ENCODE measurements around the gene SPATC1L.
"Not testable (repeated sequence)": the region's sequence is repeated elsewhere in the genome, so short reads cannot be mapped to it uniquely, and the experiment has no call there.

The SPATC1L gene

DNA sequence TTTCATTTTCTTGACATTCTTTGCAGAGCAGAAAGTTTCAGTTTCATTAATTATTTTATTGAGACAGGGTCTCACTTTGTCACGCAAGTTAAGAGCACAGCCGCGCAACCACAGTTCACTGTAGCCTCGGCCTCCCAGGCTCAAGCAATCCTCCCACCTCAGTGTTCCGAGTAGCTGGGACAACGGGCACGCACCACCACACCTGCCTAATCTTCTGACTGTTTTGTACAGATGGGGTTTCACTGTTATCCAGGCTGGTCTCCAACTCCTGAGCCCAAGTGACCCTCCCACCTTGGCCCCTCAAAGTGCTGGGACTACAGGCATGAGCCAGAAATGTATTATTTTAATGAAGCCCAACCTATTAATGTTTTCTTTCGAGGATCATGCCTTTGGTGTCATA, 3.0 kb upstream of the SPATC1L start:
- DNase-seq = no peak
- in situ Hi-C loops (cut with MboI; ENCODE audit: low pct_unique_long_range_greater_than_20kb, low sequenced_read_pairs) = no loop called here

DNA sequence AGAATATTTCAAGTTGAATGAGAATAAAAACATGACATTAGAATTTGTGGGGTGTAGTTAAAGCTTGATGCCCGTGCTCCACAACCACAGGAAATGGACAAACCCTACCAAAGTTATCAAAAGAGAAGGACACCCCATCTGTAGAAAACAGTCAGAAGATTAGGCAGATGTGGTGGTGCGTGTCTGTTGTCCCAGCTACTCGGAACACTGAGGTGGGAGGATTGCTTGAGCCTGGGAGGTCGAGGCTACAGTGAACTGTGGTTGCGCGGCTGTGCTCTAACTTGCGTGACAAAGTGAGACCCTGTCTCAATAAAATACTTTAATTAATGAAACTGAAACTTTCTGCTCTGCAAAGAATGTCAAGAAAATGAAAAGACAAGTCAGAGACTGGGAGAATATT, 1.5 kb upstream of the SPATC1L start:
- peak; percentile 25 for DNase-seq
- in situ Hi-C loops (cut with MboI; ENCODE audit: low pct_unique_long_range_greater_than_20kb, low sequenced_read_pairs) = no loop called here

DNA sequence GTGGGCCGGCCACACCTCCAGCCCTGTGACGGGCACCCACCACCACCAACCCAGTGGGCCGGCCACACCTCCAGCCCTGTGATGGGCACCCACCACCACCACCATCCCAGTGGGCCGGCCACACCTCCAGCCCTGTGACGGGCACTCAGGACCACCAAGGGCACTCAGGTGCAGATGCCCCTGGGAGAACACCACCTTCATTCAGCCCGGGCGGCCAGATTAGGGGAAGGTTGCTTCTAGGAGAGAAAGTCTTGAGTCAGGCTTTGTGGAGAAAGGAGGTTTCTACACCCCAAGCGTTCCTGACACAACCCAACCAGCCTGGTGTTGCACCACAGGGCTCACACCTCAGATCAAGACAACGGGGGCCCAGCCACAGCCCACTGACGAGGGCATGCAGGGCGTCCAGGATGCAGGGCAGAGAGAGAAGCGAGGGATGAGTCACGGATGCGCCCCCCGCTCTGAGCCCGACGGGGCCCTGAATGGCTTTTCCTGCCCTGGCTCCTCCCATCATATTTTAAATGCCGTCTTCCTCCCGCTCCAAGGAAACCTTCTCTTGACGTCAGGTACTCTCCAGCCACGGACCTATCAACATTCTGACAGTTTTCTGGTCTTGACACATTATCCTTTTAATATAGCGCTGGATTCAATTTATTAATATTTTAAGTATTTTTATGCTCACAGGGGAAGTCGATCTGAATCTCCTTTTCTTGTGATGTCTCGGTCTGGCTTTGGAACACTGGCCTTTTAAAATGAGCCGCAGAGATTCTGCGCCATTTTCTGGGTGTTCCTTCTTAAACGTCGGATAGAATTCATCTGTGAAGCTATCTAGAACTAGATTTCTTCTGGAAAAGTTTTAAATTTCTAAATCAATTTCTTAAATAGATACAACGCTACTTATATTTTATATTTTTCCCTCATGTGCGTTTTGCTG, 631 bp upstream of the SPATC1L start:
- DNase-seq = peak; percentile 34
- in situ Hi-C loops (cut with MboI; ENCODE audit: low pct_unique_long_range_greater_than_20kb, low sequenced_read_pairs) = no loop called here

DNA sequence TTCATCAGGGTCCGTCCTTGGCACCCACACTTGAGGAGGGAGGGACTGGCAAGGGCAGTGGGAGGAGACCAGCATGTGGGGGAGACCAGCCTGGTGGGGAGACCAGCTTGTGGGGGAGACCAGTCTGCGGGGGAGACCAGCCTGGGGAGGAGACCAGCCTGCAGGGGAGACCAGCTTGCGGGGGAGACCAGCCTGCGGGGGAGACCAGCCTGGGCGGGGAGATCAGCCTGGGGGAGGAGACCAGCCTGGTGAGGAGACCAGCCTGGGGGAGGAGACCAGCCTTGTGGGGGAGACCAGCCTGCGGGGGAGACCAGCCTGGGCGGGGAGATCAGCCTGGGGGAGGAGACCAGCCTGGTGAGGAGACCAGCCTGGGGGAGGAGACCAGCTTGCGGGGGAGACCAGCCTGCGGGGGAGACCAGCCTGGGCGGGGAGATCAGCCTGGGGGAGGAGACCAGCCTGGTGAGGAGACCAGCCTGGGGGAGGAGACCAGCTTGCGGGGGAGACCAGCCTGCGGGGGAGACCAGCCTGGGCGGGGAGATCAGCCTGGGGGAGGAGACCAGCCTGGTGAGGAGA, 836 bp downstream of the SPATC1L start:
- in situ Hi-C loops (cut with MboI; ENCODE audit: low pct_unique_long_range_greater_than_20kb, low sequenced_read_pairs); DNase-seq: not testable (repeated sequence)

DNA sequence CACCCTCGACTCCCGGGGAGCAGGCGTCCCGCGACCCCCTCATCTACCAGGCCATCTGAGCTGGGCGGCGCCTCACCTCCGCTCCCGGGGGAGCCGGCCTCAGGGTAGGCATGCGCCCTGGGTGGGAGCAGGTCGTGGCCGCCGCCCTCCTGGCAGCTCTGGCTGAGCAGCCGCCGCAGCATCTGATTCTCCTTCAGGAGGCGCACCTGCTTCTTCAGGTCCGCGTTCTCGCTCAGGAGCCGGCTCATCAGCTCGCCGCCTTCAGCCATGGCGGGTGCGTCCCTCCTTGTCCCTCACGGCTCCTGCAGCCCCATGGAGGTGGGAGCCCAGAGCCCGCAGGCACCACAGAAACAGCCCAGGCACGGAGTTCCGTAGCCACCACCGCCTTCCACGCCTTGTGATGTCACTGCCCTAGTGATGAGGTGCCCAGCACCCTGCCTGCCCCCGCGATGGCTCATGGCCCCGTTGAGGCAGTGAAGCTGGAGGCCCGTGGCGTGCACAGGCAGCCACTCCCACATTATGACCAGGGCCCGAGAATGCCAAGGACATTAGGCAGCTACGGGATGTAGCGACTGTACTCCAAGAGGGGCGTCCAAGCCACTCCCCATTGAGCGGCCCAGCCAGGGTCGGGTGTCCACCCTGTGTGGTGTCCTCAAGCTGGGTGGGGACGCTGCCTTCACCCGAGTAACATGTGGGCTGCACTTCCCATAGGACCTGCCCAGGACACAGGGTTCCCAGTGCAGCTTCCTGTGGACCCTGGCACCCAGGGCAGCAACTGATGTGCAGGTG, 1.5 kb downstream of the SPATC1L start:
- DNase-seq = no peak

DNA sequence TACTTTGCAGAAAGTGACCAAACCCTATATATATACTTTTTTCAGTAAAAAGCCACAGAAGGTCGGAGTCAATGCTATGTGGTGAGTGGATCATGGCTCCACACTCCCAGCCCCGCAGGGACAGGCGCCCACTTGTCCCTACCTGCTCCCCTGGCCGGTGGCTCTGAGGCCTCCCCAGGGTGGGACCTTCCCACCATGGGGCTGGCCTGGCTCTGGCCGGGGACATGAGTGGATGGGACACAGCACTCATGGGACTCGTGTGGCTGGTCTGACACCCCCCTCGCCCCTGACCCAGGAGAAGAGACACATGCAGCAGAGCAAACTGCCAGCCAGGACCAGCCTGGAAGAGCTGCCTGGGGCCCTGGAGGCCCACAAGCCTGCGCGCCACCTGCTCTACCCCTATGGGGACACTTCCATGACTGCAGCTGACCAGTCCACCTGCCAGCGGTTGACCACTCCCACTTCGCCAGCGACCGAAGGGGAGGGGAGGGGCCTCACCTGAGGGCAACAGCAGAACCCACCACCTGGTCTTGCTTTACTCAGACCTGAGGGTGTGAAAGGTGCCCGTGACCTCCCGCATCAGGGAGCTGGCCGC, 2.2 kb downstream of the SPATC1L start:
- DNase-seq = no peak
- in situ Hi-C loops (cut with MboI; ENCODE audit: low pct_unique_long_range_greater_than_20kb, low sequenced_read_pairs) = no loop called here

More for the DNA sequence above, 1.5 kb downstream of the SPATC1L start:
- in situ Hi-C loops (cut with MboI; ENCODE audit: low pct_unique_long_range_greater_than_20kb, low sequenced_read_pairs) = no loop called here

DNA sequence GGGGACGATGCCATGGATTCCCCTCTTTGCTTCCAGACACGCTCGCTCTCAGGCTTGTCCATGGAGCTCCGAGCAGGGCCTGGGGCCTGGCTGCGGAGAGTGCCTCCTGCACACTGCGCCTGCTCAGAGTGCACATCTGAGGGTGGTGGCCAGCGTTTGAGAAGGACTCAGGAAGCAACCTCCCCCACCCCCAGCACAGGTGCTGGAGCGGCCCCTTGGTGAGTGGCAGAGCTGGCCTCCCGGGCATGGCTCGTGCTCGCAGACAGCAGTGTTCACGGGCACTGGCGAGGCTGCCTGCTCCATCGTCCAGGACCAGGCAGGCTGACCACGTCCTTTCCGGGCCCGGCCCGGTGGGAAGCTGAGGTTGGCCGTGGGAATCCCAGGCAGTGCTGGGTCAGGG, 2.8 kb downstream of the SPATC1L start:
- DNase-seq = no peak
- in situ Hi-C loops (cut with MboI; ENCODE audit: low pct_unique_long_range_greater_than_20kb, low sequenced_read_pairs) = no loop called here

DNA sequence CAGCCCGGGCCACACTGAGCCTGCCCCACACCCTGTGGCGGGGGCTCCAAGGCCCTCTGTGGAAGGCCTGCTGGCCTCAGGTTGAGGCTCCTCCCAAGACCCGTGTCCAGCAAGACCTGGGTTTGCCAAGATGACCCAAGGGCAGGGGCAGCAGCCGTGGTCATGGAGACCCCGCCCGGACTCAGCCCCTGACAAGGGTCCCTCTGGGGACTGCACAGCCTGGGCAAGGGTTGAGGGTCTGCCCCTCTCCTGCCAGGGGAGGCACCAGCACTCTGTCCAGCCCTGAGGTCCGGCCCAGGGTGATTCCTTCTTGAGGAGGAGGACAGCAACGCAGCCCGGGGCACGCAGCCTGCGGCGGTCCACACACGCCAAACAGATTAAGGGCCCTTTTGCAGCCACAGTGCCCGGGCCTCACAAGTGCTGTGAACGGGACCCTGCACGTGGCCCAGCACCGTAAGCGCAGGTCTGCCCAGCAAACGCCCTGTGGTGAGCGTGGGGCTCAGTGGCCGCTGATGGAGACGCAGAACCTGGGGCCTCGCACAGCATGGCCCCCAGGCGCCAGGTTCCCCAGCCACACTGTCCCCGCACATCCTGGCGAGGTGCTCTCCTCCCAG, 3.4 kb downstream of the SPATC1L start:
- in situ Hi-C loops (cut with MboI; ENCODE audit: low pct_unique_long_range_greater_than_20kb, low sequenced_read_pairs) = no loop called here
- DNase-seq = no peak

DNA sequence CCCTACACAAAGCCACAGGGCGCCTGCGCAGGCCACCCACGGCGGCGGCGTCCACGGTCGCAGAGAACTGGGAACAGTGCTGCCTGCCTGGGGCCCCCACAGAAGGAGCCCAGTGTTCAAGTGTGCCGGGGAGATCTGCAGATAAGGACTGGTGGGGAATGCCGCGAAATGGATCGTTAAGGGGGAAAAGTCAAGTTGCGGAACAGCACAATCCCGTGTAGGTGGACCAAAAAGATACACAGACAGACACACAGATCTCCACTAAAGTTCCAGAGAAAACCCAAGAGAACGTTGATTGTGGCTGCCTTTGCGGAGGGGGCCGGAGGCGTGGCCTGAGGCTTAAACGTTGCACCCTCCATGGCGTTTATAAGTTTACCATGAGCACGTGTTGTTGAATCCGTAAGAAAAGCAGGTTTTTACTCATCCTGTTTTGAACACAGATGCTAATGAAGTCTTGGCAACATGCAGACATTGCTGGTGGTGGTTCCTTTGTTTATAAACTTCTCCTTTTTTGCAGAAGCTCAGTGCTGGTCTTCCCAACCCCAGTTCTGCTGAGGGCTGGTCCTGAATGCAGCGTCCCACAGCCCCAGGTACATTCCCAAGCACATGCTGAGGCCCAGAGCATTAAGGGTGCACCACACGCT, 4.1 kb downstream of the SPATC1L start:
- peak; percentile 55 for DNase-seq
- in situ Hi-C loops (cut with MboI; ENCODE audit: low pct_unique_long_range_greater_than_20kb, low sequenced_read_pairs) = no loop called here

DNA sequence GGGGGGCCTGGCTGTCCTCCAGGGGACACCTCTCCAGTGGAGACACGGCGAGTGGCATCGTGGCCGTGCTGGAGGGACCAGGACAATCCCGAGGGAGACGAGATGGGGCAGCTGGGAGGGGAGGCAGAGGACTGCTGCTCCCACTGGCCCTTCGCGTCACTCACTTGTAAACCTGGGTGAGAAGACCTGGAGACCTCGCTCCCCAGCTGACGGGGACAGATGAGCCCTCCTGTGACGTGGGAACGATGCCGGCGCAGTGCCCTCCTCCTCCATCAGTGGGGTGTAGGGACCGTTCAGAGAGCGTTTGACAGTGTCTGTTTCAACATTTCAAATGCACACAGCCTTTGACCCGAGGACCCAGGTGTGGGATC, 4.6 kb downstream of the SPATC1L start:
- in situ Hi-C loops (cut with MboI; ENCODE audit: low pct_unique_long_range_greater_than_20kb, low sequenced_read_pairs) = no loop called here
- no peak for DNase-seq

DNA sequence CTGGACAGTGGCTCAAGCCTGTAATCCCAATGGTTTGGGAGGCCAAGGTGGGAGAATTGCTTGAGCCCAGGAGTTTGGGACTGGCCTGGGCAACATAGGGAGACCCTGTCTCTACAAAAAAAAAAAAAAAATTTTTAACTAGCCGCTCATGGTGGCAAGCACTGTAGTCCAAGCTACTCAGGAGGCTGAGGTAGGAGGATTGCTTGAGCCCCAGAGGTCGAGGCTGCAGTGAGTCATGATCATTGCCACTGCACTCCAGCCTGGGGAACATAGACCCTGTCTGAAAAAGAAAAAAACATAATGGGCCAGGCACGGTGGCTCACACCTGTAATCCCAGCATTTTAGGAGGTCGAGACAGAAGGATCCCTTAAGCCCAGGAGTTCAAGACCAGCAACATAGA, 5.3 kb downstream of the SPATC1L start:
- DNase-seq = no peak
- in situ Hi-C loops (cut with MboI; ENCODE audit: low pct_unique_long_range_greater_than_20kb, low sequenced_read_pairs) = no loop called here

DNA sequence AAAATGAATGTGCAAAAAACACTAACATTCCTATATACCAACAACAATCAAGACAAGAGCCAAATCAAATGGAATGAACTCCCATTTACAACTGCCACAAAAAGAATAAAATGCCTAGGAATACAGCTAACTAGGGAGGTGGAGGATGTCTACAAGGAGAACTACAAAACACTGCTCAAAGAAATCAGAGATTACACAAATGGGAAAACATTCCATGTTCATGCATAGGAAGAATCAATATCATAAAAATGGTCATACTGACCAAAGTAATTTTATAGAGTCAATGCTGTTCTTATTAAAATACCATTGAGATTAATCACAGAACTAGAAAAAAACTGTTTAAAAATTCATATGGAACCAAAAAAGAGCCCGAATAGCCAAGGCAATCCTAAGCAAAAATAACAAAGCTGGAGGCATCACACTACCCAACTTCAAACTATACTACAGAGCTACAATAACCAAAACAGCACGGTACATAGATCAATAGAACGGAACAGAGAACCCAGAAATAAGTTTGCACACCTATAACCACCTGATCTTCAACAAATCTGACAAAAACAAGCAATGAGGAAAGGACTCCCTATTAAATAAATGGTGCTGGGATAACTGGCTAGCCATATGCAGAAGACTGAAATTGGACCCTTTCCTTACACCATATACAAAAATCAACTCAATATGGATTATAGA, 7.7 kb downstream of the SPATC1L start:
- in situ Hi-C loops (cut with MboI; ENCODE audit: low pct_unique_long_range_greater_than_20kb, low sequenced_read_pairs); DNase-seq: not testable (repeated sequence)

DNA sequence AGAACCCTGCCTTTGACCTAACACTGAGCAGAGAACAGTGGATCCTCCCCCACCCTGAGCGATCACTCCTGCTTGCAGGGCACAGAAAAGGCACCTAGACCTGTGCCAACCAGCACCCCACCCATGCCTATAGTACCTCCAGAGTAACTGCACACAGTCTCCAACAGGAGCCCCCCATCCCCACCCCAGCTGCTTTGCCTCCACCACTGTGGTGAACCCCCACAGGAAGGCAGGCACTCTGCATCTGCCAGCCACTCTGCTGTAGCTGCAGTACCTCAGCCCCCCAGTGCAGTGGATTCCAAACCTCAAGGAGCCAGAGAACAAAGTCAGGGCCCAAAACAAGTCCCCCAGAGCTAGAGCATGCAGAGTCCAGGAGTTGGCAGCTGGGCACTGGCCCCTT, 10.7 kb downstream of the SPATC1L start:
- in situ Hi-C loops (cut with MboI; ENCODE audit: low pct_unique_long_range_greater_than_20kb, low sequenced_read_pairs) = no loop called here

DNA sequence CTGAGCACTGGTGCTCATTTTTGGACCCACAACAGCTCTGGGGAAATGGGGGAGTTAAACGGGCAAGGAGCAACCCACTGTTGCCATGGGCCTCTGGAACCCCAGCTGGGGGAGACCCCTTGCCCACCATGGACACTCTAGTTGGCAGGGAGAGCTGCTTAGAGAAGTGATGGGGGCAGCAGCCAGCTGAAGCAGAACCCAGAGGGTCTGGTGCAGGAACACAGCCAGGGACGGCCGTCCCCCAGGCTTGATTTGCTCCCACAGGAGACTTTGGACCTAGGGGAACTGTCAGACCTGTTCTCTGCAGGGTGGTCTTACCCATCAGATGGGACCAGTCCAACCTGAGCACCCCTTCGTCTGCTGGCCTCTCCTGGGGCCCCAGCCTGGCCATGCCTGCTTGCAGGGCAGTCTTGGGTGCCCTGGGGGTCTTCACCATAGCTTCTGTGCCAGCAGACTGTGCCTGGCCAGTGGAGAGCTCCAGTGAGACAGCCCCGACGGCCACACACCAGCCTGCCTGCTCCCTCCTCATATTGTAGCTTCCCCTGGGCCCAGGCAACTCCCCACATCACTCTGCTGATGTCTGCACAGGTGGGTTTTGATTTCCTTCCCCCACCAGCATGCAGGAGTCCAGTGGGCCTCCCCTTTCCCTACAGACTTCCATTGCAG, 11.3 kb downstream of the SPATC1L start:
- in situ Hi-C loops (cut with MboI; ENCODE audit: low pct_unique_long_range_greater_than_20kb, low sequenced_read_pairs) = no loop called here

More for the DNA sequence above, 10.7 kb downstream of the SPATC1L start:
- no peak for DNase-seq

DNA sequence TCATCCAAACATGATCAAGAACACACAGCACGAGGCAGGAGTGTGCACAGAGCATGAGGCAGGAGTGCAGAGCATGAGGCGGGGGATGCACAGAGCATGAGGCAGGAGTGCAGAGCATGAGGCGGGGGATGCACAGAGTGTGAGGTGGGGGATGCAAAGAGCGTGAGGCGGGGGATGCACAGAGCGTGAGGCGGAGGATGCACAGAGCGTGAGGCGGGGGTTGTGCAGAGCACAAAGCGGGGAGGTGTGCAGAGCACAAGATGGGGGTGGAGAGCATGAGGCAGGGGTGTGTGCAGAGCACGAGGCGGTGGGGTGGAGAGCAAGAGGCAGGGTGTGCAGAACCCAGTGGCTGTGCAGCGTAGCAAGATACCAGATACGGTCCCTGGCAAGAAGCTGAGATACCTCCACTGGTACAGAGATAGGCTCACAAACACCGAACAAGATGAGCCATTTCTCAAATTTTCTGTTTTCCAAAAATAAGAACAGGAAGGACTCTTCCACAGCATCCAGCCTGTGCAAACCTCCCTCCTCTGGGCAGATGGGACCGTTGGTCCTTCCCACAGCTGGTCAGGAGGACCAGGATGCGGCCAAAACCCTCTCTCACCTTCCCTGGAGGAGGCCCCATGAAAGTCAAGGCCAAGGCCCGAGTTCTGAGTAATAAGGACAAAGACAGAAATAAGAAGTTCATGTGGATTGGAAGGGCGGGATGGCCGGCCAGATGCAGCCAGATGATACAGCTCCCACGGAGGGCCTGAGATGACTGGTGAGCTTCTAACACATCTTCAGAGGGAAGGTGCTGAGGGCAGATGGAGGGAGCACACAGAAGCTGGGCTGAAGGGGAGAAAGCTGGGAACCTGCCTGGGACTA, 12.0 kb downstream of the SPATC1L start:
- in situ Hi-C loops (cut with MboI; ENCODE audit: low pct_unique_long_range_greater_than_20kb, low sequenced_read_pairs) = no loop called here

More for the DNA sequence above, 11.3 kb downstream of the SPATC1L start:
- no peak for DNase-seq

DNA sequence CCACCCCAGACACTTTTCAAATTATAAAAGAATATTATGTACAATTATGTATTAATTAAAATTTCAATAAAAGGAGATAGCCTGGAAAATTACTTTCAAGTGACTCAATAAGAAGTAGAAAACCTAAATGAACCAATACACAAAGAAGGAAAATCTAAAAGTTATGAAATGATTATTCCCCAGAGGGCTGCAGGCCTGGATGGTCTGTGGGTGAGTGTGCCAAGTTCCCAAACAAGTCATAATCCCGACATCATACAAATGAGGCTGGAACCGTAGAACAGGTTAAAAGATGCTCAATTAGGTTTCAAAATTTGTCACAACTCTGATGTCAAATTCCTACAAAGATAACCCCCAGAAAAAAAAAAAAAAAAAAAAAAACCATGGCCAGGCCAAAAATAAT, 12.7 kb downstream of the SPATC1L start:
- no peak for DNase-seq

More for the DNA sequence above, 12.0 kb downstream of the SPATC1L start:
- DNase-seq = no peak

More for the DNA sequence above, 12.7 kb downstream of the SPATC1L start:
- in situ Hi-C loops (cut with MboI; ENCODE audit: low pct_unique_long_range_greater_than_20kb, low sequenced_read_pairs) = no loop called here
